Epithelial cell of esophagus (primary cell): ENCODE measurements around the gene NFATC1.

Experiments used
- DNase-seq: peaks from one replicate; pipeline ENCODE4 v3.0.0; 2010; ENCODE audit warnings: low read depth
- H3K4me3 ChIP-seq: 2 replicates; pipeline ENCODE4 v1.5.1; 2011; ENCODE audit warnings: mild to moderate bottlenecking, low read length, control low read depth
- TF ChIP-seq, protein P1 (sequence below): IDR thresholded peaks from 2 replicates; pipeline ENCODE4 v1.5.1; 2011; ENCODE audit warnings: low read depth, mild to moderate bottlenecking, low read length, control low read depth, inconsistent platforms; ENCODE audit not compliant: insufficient read depth; ENCODE audit errors: missing control alignments

NFATC1 gene

DNA sequence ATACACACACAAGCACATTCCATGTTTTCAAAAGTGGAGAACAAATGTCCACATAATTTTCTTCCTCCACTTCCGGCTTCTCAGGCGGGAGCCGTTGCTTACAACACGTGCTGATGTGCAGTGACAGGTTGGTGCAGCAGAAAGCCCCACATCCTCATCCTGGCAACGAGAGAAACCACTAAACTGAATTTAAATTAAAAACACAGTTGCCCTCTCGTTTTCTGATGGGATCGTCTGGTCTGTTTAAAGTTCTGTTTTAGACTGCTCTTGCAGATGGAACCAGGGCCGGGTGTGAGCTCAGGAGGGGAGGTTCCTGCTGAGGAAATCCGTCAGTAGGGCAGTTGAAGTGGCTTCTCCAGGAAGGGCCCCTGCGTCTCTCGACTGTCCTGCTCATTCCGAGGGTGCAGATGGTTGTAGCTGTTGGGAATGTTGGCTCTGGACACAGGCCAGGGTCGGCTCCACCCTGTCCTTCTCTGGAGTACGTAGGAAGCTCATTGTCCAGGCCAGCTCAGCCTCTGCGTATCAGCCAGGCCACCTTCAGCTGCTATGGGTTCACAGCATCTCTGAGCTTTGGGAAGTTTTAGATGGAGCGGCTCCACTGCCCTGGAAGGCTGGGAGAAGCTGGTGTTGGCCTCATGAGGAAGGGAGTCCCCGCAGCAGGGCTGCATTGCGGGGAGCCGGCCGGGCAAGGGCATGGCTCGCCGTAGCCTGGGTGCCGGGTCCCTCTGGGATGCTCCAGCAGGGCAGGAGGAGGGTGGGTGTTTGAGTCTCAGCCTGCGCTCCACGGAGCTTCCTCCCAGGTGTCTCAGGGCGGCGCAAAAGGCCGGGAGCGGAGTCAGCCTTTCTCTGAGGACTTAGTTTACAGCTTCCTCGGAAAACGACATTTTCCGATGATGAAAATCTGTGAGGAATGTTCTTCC lies 58.3 kb downstream of the NFATC1 start:
- TF ChIP-seq, protein P1, sequence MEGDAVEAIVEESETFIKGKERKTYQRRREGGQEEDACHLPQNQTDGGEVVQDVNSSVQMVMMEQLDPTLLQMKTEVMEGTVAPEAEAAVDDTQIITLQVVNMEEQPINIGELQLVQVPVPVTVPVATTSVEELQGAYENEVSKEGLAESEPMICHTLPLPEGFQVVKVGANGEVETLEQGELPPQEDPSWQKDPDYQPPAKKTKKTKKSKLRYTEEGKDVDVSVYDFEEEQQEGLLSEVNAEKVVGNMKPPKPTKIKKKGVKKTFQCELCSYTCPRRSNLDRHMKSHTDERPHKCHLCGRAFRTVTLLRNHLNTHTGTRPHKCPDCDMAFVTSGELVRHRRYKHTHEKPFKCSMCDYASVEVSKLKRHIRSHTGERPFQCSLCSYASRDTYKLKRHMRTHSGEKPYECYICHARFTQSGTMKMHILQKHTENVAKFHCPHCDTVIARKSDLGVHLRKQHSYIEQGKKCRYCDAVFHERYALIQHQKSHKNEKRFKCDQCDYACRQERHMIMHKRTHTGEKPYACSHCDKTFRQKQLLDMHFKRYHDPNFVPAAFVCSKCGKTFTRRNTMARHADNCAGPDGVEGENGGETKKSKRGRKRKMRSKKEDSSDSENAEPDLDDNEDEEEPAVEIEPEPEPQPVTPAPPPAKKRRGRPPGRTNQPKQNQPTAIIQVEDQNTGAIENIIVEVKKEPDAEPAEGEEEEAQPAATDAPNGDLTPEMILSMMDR = no peak
- H3K4me3 ChIP-seq = no peak overlapping the region
- no peak for DNase-seq

DNA sequence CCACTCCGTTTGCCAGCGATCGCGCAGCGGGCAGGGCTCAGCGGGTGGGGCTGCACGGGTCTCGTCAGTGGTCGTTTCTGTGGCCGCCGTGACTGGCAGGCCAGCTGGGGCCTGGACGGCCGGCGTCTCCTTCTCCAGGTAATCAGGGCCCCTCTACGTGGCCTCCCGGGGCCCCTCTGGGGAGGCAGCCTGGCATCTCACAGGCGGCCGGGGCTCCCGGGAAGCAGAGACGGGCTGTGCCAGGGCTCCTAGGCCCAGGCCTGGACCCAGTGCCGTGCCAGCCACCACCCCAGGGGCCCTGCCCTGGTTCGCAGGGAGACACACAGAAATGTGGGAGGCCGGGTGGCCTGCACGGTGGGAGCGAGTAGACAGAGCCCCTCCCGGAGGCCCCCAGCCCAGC lies 59.5 kb downstream of the NFATC1 start:
- TF ChIP-seq, protein P1 = no peak
- no peak for DNase-seq

DNA sequence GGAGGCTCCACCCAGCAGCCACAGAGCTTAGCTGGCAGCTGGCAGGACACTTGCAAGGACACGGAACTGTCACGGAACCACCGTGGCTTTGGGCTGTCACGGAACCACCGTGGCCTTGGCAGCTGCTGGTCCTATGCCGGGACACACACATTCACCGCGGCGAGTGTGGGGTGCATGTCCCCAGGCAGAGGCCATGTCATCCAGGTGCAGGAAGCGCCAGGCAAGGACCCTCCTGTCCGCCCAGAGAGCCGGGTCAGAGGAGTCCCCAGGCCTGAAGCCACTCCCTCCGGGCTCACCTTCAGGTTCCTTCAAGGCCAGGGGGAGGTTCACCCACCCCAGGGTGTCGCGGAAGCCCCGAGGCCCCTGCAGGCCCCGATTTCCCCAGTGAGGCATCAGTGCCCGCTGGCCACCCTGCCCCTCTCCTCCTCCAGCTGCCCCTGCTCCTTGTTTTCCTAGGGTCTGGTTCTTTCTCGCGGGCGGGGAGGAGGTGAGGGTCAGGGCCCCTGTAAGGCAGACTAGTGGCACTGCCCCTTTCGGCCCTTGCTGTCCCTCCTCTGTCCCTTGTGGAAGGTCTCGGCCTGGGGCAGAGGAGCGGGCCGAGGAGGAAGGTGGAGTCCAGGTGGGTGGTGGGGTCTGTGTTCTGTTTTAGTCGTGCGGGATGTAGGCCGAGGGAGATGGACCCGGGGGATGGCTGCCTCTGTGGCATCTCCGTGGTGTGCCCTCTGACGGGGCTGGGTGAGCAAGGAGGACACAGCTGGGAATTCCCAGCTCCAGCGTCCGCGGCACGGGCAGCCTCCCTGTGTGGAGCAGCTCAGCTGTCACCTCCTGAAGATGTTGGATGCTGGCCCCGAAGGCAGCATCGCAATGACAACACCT lies 60.6 kb downstream of the NFATC1 start:
- H3K4me3 ChIP-seq = no peak overlapping the region
- TF ChIP-seq, protein P1 = no peak
- DNase-seq = no peak

More for the DNA sequence above, 59.5 kb downstream of the NFATC1 start:
- no peak overlapping the region for H3K4me3 ChIP-seq

DNA sequence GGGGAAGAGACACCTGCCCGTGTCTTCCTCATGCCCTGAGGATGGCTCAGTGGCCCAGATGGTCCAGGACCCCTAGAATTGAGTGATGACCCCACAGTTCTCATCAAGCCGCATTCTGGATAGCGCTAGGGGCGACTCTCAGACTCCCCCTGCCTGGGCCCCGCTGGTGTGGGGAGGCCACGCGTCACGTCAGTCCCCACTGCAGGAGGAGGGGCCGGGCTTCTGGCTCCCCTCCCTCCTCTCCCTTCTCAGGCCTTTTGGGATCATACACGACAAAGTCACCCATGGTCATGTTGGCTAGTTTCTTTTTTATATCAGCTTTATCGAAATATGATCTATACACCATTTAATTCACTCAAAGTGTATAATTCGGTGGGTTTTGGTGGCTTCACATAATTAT lies 61.5 kb downstream of the NFATC1 start:
- TF ChIP-seq, protein P1 = no peak
- H3K4me3 ChIP-seq = no peak overlapping the region
- DNase-seq = no peak

DNA sequence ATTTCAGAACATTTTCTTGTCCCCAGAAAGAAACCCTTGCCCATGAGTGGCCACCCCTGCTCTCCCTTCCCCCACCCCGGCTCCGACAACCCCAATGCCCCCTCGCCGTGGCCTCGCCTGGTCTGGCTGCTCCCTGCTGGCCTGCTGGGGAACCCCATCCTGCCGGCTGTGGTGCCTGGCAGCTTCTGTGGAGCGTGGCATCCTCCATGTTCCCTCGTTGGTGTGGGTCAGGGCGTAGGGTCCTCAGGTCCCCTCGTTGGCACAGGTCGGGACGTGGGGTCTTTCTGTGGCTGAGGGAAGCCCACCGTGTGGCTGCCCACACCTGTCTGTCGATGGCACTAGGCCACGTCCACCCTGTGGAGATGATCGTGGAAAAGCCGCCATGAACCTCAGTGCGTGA lies 61.9 kb downstream of the NFATC1 start:
- H3K4me3 ChIP-seq = no peak overlapping the region
- no peak for DNase-seq
- TF ChIP-seq, protein P1 = no peak

DNA sequence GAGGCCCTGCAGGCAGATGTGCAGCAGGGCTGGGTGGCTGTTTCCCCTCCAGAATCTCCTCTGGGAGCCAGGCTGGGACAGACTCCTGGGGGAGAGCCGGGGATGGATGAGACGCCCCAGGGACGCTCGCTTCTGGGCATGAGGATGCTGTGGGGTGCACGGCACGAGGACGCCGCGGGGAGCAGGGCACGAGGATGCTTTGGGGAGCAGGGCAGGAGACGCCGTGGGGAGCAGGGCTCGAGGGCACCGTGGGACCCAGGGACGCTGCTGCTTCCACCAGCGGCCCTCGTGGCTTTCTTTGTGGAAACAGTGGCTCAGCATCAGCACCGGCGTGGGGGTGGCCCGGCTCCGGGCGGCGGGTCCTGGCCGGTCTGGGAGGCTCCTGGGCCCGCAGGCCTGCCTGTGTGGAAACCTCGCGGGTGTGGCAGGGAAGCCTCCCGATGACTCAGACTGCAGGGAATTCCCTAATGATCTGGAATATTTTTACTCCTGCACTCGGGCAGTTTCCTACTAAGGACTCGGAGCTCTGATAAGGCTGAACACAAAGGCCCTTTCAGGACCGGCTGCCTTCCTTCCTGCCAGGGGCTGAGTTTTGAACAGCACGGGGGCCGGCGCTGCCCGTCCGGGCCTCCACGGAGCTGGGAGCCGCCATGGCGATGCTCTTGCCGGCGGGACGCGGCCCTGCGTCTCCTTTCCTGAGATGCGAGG lies 62.6 kb downstream of the NFATC1 start:
- H3K4me3 ChIP-seq = no peak overlapping the region
- DNase-seq = peak; percentile 77
- TF ChIP-seq, protein P1 = no peak
